Measurements from ENCODE around the gene DRAXIN.
"Not testable (repeated sequence)": the region's sequence is repeated elsewhere in the genome, so short reads cannot be mapped to it uniquely, and the experiment has no call there.

Gene DRAXIN, protein sequence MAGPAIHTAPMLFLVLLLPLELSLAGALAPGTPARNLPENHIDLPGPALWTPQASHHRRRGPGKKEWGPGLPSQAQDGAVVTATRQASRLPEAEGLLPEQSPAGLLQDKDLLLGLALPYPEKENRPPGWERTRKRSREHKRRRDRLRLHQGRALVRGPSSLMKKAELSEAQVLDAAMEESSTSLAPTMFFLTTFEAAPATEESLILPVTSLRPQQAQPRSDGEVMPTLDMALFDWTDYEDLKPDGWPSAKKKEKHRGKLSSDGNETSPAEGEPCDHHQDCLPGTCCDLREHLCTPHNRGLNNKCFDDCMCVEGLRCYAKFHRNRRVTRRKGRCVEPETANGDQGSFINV

DNA sequence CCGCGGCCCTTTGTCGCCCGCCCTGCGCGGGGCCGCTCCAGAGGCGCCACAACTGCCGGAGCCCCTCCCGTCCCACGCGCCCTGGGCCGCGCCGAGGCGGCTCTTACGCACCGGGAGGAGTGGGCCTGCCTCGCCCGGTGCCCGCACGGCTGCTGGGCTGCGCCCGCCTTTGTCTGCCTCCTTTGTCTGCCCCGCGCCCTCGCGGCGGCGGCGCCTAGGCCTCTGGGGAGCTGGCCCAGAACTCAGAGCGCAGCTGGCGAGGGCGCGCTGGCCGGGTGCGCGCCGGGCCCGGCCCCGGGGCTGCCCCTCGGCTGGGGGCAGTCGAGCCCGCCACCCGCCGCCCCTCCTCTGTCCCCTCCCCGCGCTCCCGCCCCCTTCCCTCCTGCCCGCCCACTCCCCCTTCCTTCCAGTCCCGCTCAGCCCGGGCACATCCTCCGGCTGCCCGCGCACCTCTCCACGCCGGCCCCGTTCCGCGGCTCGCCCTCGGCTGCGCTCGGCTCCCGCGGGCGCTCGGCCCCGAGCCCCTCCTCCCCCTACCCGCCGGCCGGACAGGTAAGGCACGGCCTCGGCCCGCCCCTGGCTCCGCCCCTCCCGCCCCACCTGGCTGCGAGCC, at the start of gene DRAXIN:
TSS of gene DRAXIN (plus strand) at position 409 of the 613 bp plus-strand sequence. CDS start 14,549 bp downstream, outside the sequence.
- no peak for DNase-seq

DNA sequence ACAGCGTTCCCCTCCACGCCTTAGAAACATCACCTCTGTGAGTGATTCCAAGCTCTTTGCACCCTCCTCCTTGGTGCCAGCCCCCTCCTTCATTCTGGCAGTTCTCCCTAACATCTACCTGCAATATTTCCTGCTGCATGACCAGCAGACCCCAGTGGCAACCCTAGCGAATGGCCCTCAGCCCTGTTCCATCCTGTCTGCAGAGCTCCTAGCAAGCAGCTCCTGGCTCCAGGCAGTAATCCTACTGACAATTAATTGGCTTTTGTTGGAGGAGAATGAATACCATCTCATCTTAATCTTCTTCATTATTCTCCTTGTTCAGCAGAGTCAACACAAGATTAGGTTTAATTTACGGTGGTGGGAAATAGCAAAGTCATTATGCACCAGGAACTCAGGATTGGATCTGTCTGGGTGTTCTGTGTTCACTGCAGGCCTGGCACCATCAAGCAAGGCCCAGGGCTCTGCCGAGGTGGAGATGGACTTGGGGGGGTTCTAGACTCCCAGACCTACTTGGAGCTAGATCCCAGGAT, 49.7 kb upstream of the DRAXIN start:
- DNase-seq, result no peak

DNA sequence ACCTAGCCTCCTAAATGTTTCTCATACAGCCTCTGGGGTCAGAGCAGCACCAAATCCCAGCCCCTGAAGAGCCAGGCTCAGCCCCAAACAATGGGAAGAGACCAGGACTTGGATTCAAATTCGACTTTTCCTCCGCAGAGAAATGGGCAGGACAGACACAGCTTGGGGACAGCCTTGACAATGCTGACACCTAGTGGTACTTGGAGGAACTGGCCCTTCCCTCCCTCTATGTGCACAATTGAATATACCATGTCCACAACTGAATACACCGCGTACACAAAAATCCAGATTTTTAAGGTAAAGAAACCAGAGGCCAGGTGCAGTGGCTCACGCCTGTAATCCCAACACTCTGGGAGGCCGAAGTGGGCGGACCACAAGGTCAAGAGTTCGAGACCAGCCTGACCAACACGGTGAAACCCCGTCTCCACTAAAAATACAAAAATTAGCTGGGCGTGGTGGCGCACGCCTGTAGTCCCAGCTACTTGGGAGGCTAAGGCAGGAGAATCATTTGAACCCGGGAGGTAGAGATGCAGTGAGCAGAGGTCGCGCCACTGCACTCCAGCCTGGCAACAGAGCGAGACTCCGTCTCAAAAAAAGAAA, 49.0 kb upstream of the DRAXIN start:
- not testable (repeated sequence) for DNase-seq

DNA sequence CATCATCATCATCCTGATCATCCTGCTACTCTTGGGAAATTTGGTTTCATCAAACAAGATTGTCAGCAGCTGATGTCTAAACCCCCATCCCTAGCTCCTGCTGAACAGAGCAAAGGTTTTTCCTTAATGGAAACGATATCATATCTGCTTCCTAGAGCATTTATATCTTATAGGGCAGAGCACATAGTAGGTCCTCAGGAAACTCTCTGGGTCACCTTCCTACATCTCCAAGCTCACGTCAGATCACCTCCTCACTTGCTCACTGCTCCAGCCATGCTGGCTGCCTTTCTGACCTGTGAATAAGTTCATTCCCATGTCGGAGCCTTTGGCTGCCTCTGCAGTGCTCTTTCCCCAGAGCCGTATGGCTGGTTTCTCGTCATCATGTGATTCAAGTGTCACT, 47.7 kb upstream of the DRAXIN start:
- no peak for DNase-seq

DNA sequence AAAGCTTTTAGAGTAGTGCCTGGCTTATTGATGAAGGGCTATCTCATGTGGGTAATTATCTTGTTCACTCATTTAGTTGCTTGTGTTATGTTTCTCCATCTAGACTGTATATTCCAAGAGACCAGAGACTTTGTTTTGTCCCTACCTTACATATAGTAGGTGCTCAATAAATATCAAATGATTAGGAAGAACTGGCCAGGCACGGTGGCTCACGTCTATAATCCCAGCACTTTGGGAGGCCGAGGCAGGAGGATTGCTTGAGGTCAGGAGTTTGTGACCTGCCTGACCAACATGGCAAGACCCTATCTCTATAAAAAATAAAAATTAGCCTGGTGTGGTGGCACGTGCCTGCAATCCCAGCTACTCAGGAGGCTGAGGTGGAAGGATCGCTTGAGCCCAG, 46.2 kb upstream of the DRAXIN start:
- DNase-seq, result no peak

DNA sequence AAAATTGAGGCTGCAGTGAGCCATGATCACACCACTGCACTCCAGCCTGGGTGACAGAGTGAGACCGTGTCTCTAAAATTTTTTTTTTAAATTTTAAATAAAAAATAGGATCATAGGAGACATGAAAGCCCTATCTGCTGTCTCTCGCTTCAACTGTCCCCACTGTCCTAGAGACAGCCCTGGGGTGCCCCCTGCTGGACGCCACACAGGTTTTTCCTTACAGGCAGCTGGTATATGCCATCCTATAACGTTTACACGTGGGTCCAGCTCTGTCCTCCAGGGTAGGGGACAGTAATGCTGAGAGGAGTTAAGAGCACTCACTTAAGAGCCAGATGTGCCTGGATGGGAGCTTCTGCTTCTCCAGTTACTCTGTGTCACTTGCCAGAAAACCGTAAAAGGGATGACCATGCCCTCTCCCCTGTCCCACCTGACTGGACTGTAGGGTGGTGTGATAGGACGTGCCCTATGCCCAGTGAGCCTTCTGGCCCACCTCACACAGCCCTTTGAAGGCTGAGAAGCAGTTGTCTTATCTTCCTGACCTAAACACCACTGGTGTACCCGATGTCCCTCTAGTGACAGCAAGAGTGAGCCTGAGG, 45.7 kb upstream of the DRAXIN start:
- DNase-seq, result peak; percentile 77

DNA sequence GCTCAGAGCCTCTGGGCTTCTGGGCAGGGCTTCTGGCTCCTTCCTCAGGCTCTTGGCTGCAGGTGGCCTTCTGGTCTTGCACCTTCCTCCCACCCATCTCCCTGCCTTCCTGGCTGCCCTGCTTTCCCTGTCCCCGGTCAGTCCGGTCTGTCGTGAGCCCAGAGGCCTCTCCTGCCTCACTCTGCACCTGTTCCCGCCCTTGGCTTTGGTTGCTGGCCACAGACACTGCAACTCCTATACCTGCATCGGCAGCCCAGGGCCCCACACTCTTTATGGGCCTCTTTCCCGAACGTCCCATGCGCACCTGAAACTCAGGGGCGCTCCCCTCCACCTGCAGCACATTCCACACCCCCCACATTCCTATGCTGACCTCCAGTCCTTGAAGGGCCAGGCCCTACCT, 45.2 kb upstream of the DRAXIN start:
- DNase-seq, result no peak

DNA sequence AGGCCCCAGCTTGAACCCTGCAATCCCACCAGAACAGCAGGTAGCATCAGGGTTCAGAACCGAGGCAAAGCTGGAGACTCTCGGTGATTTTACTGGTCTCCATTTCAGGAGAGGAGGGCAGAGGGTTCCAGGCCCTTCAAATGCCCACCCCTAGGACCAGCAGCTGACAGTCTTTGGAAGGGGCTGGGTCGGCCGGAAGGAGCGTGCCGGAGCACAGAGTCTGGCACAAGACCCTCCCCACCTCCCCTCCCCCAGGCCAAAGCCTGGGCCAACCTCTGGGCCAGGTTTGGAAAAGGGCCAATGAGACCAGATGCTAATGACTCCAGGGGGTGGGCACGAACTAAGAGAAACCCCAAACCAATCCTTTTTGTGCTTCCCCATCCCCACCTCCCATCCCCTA, 44.2 kb upstream of the DRAXIN start:
- no peak for DNase-seq

DNA sequence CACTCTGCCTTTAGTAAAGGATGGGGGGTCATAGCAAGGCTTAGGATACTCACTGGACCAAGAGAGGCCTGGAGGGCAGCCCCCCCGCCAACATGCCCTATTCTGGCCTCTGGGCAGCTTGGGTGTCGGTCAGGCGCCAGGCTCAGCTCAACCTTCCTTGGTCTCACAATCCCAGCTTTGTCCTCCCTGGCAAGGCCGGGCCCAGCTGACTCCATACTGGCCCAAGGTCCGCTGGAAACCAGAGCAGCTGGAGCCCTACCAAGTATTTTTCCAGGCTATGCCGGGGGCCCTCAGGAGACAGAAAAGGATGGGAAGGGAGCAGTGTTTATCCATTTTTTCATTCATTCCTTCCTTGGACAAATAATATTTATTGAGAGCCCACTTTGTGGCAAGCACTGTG, 43.5 kb upstream of the DRAXIN start:
- DNase-seq, result no peak

DNA sequence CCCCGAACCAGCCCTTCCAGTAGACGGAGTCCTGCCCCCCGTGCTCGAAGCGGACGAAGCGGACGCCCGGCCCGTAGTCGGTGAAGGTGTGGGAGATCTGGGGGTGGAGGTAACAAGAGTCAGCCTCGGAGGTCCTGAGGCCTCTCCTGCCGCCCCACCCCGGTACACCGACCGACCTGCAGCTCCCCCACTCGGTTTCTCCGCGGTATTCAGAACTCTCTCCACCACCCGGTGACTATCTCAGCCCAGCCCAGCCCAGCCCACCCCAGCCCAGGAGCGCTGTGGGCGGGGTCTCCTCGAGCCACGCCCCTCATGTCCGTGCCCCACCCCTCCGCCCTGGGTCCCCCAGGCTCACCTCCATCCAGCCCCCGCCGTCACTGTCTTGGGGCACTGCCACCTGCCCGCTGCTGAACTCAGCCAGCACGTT, 42.8 kb upstream of the DRAXIN start:
- DNase-seq, result no peak

DNA sequence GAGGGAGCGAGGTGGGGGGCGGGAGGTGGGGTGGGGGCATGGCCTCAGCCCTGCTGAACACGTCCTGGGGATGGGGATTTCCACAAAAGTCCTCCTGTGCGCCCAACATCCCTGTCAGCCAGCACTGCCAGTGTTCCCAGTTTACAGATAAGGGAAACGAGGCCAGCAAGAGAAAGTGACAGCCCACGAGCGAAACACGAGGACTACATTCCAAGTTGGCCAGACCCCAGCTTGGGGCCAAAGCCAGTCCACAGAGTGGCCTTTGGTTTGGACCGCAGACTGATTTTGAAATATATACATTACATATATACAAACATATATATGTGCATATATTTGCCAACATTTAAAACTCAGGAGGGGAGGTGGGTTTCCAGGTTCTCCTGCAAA, 42.3 kb upstream of the DRAXIN start:
- DNase-seq, result no peak

DNA sequence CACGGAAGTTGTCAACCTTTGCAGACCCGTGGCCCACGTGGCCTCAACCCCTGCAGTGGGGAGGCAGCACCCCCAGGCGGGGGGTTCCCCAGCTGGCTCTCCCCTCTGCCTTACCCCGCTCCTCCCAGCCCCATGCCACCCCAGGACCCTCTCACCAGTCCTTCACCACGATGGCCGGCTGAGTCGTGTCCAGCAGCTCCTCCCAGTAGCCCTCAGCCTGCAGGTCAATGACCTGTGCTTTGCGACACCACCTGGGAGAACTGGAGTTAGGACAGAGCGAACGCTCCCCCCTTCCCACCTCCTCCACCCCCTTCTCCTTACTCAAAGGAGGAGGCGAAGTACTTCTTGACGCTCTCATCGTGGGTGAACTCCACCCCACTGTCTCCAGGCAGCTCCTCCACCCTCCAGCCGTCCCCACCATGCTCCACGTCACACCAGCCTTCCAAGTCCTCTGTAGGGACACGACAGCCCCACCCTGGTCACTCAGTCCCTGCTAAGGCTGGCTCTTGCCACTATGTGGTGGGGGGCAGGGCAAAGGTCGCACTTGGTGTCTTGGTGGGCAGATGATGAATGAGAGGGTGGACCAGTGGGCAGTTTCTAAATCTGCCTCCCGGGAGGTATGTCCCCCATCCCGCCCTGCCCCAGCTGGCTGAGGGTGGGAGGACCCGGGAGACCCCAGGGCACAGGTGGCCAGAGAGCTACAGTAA, 41.7 kb upstream of the DRAXIN start:
- no peak for DNase-seq

DNA sequence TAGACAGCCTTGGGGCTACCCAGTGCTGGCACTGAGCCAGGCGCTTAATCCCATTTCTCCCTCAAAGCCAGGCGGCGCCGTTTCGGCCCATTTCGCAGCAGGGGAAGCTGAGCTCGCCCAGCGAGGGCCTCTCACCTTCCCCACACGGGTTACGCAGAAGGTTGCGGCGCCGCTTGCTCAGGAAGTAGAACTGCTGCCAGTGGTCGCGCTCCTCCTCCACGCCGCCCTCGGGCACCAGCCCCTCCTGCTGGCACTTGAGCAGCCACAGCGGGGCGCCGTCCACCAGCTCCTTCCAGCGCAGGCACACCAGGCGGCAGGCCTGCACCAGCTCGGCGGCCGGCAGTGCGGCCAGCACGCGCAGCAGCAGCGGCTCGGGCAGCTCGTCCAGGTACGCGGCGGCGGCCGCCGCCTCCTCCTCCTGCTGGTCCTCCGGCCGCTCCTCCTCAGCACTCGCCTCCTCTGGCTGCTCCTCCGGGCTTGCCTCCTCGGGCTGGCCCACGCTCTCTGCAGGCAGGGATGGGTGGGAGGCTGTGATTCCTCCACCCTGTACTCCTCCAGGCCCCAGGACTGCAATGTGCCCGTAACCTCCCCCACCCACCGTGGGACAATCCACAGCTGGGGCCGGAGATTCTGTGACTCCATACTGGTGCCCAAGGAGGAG, 41.0 kb upstream of the DRAXIN start:
- peak; percentile 57 for DNase-seq

DNA sequence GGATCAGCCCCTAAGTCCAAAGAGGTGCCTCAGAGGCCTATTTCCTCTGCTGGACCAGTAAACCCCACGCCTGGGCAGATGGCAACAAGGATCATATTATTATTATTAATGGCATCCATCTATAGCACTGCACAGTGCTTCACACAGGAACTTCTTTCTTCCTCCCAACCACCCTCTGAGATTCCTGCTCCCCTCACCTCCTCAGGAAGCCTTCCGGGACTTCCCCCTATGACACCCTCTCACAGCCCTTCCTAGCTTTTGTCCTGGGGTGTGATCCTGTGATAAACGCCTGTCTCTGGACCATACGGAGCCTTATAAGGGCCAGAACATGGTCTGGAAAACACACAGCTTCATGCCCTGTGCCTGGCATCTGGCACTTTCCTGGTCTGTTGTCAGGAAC, 40.5 kb upstream of the DRAXIN start:
- DNase-seq, result no peak

DNA sequence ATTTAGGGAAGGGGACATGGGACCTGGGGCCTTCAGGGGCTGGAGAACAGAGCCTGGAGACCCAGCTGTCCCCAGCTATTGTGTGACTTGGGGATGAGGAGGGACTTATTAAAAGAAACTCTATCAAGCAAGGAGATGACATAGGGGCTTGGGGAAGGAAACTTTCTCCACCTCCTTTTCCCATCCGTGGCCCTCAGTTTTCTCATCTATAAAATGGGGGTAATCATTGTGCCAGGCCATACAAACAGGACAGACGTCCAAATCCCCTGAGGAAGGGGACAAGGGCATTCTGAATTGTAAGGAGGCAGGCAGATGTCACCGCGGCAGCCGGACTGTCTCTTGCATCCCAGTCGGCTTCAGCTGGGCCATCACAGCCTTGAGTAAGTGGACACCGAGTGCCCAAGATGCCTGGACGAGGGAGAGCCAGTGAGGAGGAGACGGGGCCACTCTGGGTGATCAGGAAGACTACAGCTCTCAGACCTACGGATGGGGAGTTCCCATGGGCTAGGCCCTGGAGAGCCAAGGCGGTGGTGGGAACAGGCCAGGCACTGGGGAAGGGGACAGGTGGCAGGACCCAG, 39.2 kb upstream of the DRAXIN start:
- no peak for DNase-seq

DNA sequence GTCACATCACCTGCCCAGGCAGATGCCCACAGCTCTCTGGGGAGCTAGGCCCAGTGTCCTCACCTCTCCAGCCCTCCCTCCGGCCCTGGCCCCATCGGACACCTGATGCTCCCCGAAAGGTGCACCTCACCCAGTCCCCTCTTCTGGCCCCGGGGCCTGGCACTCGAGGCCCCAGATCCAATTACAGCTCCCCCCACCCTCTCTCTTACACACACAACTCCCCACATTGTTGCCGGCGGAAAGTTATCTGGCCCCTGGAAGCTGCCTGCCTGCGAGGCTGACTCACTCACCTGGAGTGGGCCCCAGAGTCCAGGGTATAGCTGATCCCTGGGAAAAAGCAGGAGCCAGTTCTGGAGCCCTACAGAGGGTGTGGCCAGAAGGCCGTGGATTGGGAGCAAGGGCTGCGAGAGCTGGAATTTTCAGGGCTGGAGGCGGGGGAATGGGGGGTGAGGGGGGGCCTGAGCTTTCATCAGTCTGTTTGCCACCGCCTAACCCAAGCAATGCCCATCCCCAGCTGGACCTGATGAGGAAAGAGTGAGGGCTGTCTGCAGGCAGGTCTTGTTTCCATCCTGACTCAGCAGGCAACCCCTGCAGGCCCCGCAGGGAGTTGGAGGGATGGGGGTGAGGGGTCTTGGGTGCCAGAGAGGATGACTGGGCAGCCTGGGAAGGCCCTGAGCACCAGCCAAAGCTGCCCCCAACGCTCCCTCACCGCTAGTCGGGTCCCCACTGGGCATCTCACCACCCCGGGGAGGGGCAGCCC, 38.2 kb upstream of the DRAXIN start:
- no peak for DNase-seq

DNA sequence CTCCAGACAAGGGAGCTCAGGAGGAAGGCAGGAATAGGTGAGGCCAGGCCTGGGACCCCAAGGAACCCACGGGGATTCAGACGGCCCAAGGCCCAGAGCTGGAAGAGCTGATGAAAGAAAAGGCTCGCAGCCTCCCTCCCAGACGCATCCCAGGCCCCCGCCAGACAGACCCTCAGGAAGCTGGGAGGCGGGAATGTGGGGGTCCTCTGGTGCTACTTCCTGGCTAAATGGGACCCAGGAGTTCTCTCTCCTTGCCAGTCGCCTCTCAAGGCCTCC, 37.7 kb upstream of the DRAXIN start:
- DNase-seq, result no peak

DNA sequence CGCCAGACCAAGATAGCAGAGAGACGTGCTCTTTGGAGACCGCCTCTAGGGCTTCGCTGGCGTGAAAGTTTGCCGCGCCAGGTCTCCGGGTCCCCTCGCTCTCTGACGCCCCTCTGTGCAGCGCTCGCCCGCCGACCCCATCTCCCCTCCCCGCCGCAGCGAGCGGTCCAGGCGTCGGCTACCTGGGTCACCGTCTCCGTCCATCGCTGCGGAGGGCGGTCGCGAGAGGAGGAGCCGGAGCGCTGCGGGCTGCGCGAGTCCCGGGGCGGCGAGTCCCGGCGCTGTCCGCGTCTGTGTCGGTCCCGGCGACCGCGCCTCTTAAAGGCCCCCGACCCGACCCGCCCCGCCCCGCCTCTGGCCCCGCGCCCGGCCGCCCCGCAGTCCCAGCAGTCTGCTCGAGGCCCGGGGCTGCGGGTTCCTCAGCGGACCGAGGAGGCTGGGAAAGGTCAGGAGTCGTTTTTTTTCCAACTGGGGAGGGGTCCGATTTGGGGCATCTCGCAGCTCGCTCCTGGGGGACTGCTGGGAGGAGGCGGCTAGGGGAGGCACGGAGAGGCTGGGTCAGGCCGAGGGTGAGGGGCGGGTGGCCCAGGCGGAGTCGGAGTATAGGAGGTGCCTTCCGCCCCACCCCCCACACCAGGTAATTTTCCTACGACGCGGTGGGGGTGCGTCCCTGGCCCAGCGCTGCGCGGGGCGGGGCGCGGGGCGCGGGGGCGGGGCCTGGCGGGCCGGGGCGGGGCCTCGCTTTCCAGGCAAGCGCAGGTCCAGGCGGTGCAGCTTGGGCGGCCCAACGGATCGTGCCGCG, 37.2 kb upstream of the DRAXIN start, which contains the start of the genes FBXO2 and FBXO44:
TSS of gene FBXO2 (minus strand) at position 293 of the 802 bp plus-strand sequence. CDS start at position 204, 89 bp downstream.
TSS of gene FBXO44 (plus strand) at position 741 of the 802 bp plus-strand sequence. CDS start 959 bp downstream, outside the sequence.
- no peak for DNase-seq

DNA sequence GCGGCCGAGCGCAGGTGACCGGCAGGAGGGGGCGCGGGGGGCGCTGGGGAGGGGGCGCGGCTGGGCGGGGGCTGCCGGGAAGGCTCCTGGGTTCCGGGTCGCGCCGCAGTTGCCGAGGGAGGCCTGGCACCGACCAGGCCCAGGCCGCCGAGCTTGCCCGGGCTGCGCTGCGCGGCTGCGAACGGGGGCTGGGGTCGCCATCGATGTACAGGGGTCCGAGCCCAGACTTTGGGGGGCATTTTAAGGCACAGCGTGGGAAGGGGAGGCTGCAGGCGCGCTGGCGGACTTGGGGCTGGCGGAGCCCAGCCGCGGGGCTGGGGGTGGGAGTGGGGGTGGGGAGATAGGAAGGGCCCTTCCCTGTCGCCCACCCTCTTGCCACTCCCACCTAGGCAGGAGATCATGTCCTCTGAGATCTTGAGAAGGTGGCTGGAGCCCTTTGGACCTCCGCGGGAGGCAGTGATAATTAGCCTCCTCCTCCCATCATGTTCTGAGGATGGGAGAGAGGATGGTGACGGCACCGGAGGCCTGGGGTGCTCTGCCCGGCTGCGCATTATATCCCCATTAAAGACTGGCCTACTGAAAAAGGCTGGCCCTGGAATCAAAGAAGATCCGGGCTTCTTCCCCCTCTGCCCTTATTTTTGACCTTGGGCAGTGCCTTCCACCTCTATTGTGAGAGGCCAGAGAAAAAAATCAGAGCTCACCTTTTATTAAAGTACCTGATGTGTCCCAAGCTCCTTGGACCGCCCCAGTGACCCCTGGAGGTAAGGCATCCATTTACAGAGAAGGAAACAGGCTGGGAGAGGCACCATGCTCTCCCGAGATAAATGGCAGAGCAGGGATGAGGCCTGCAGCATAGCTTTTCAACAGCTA, 36.3 kb upstream of the DRAXIN start:
- no peak for DNase-seq
